Stimulated activated CD4-positive, alpha-beta T cell treated with anti-CD3 and anti-CD28 coated beads, Interleukin-4, amount 100 ng/mL, for 48 hours (primary cell): ENCODE data around the gene AS3MT.
"Not testable (repeated sequence)": the region's sequence is repeated elsewhere in the genome, so short reads cannot be mapped to it uniquely, and the experiment has no call there.

Experiments used
- DNase-seq, 2 donors: peaks; one replicate each; pipeline ENCODE4 v3.0.0-alpha.2; 2020; ENCODE audit warnings: low read depth in 2 of 2

Gene AS3MT

DNA sequence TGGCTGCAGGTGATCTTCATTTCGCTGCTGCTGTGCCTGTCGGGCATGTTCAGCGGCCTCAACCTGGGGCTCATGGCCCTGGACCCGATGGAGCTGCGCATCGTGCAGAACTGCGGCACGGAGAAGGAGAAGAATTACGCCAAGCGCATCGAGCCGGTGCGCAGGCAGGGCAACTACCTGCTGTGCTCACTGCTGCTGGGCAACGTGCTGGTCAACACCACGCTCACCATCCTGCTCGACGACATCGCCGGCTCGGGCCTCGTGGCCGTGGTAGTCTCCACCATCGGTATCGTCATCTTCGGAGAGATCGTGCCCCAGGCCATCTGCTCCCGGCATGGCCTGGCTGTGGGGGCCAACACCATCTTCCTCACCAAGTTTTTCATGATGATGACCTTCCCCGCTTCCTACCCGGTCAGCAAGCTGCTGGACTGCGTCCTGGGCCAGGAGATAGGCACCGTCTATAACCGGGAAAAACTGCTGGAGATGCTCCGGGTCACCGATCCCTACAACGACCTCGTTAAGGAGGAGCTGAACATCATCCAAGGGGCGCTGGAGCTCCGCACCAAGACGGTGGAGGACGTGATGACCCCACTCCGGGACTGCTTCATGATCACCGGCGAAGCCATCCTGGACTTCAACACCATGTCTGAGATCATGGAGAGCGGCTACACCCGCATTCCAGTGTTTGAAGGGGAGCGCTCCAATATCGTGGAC lies 50.1 kb downstream of the AS3MT start:
- no peak for DNase-seq

DNA sequence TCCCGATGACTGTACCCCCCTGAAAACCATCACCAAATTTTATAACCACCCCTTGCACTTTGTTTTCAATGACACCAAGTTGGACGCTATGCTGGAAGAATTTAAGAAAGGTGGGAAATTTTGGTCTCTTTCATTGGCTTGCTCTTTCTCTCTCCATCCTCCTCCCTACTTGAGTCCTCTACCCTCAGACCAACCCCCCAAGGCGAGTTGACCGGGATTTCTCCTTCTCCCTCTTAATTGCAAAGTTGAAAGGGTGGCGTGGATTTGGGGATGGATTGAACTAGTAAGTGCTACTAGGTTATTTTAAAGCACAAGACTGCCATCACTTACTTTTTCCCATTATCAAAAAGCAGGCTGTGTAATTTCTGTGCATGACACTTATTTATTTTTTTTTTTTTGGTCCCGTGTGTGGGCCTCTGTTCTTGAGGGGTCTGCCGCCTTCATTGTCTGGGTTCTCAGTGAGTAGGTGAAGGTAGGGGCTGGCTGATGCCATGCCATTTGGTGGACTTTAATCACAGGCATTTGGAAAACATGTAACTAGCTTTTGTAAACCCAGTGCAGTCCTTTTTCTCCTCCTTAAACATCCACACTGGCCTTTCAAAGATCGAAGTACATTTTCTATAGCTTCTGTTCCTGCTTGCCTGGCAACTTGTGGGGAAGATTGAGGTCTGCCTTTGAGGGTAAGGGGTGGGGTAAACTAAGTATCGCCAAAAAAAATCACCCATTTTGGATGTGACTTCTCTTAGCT lies 50.9 kb downstream of the AS3MT start:
- DNase-seq, result no peak

GRCh38 chr10:102923601-102924000 lies 54.3 kb downstream of the AS3MT start:
- DNase-seq, result no peak

DNA sequence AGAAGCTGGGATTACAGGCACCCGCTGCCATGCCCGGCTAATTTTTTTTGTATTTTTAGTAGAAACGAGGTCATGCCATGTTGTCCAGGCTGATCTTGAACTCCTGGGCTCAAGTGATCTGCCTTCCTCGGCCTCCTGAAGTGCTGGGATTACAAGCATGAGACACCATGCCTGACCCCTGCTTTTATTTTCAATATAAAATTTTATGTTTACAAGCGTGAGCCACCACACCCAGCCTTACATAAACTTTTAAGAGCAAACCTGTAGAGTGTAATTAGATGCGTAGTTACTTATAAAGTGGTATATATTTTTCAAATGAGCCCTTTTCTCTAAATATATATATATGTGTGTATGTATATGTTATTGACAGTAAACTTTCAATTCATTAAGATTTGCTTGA lies 57.6 kb downstream of the AS3MT start:
- DNase-seq, result no peak

DNA sequence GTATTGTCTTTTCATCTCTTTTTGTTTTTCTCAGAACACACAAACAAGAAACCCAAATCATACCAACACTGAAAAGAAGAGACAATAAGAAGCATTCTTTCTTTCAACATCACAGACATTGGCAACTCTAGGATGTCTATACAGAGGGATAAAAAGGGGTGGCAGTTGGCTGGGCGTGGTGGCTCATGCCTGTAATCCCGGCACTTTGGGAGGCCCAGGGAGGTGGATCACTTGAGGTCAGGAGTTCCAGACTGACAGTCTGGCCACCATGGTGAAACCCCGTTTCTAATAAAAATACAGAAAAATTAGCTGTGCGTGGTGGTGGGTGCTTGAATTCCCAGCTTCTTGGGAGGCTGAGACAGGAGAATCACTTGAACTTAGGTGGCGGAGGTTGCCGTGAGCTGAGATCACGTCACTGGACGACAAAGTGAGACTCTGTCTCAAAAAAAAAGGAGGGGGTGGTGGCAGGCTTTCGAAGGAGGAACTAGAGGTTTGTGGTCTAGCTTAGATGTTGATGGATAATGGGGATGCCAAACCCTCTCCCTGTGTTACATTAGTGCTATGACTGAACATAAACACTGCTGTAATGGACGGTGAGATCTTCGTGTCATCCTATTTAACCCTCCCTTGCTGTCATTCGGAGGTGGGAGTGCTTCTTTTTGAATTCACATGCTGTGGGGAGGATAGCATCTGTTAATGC lies 58.2 kb downstream of the AS3MT start:
- no peak for DNase-seq

GRCh38 chr10:102928442-102928841 lies 59.2 kb downstream of the AS3MT start:
- not testable (repeated sequence) for DNase-seq

DNA sequence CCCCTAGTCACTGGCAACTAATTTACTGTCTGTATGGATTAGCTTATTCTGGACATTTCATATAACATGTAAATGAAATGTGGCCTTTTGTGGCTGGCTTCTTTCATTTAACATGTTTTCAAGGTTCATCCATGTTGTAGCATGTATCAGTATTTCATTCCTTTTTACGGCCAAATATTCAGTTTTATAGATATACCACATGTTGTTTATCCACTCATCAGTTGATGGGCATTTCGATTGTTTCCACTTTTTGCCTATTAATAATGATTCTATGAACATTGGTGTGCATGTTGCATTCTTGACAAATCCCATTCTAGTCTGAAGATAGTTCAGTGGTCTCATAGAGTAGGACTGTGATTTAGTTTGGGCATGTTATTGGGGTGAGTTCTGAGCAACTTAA lies 61.5 kb downstream of the AS3MT start:
- no peak for DNase-seq

DNA sequence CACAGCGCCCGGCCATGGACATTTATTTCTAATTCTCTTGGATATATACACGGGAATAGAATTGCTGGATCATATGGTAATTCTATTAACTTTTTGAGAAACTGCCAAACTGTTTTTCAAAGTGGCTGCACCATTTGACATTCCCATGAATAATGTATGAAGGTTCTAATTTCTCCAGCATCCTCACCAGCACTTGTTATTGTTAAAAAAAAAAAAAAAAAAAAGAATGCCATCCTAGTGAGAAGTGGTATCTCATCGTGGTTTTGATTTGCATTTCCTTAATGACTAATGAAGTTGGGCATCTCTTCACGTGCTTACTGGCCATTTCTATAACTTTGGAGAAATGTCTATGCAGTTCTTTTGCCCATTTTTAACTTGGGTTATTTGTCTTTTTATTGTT lies 62.4 kb downstream of the AS3MT start:
- no peak for DNase-seq

GRCh38 chr10:102935505-102935904 lies 66.2 kb downstream of the AS3MT start:
- DNase-seq, result no peak

- DNase-seq, result peak in 1 of 2 donors; percentile 32
These were observed 66.8 kb downstream of the AS3MT start for GRCh38 chr10:102935939-102936605.

GRCh38 chr10:102941401-102941800 lies 72.1 kb downstream of the AS3MT start:
- DNase-seq, result no peak

GRCh38 chr10:102945449-102945848 lies 76.2 kb downstream of the AS3MT start:
- DNase-seq, result no peak

- DNase-seq, result no peak
These were observed 76.7 kb downstream of the AS3MT start for GRCh38 chr10:102945962-102946361.

DNA sequence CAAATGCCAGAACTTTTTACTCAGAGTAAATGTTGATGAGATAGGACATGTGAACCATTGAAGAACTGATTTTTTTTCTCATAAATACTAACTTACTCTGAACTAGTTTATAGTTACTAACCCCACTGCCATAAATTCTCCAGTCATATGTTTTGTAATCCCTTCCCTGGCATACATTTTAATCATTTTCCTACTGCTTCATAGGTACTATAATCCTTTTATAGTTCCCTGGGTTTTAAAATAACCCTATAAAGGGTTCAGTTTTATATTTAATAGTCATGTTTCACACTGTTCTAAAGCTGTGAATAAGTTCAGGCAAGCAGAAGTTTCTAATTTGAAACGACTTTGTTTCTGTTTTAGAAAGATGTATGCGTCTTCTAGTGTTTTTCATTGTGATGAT lies 77.7 kb downstream of the AS3MT start:
- no peak for DNase-seq

- no peak for DNase-seq
These were observed 78.9 kb downstream of the AS3MT start for GRCh38 chr10:102948176-102948575.

GRCh38 chr10:102948786-102949185 lies 79.5 kb downstream of the AS3MT start:
- DNase-seq, result no peak

- DNase-seq, result no peak
These were observed 80.6 kb downstream of the AS3MT start for GRCh38 chr10:102949916-102950315.

- DNase-seq, result no peak
These were observed 82.0 kb downstream of the AS3MT start for GRCh38 chr10:102951316-102951715.
